ENCODE data around the gene RNF150. TPM values are rescaled to one million over a fixed set of nuclear protein-coding genes. Genes with fewer than 3 reads are reported as not detected.

RNF150 gene
- total RNA-seq = 0.28 and 1.1 TPM in 2 replicates

GRCh38 chr4:141133146-141133998 lies at the start of gene RNF150:
Gene RNF150 (minus strand): TSS chr4:141133469.

Other genes starting within 250 kb of the RNF150 start
- 36.6 and 42.0 TPM in 2 replicates for gene ZNF330, start 87.4 kb upstream of the RNF150 start, total RNA-seq

All from smooth muscle cell of bladder (primary cell).